Effector memory CD8-positive, alpha-beta T cell (primary cell): ENCODE results near the gene LEMD1.
"Not testable (repeated sequence)": the region's sequence is repeated elsewhere in the genome, so short reads cannot be mapped to it uniquely, and the experiment has no call there.

Experiments
- ATAC-seq: fragments of 150-1000 bp; cut with Tn5 transposase; replicated peaks from 2 replicates; pipeline ENCODE4 v1.10.0; 2021; ENCODE audit warnings: mild to moderate bottlenecking, moderate library complexity
- DNase-seq, 3 experiments: peaks; one replicate each; pipeline ENCODE4 v3.0.0; 2021
- H3K27ac Mint-ChIP-seq, 2 donors: one replicate each; pipeline ENCODE4 v1.8.0; 2022; ENCODE audit warnings: mild to moderate bottlenecking in 2 of 2, mixed read lengths in 2 of 2, moderate library complexity in 2 of 2
- H3K27me3 Mint-ChIP-seq, 2 donors: one replicate each; pipeline ENCODE4 v1.8.0; 2022; ENCODE audit warnings: mixed read lengths in 2 of 2
- H3K36me3 Mint-ChIP-seq: one replicate; pipeline ENCODE4 v1.8.0; 2022; ENCODE audit warnings: mild to moderate bottlenecking, moderate library complexity, mixed read lengths; ENCODE audit not compliant: insufficient read depth
- H3K4me1 Mint-ChIP-seq, 2 donors: one replicate each; pipeline ENCODE4 v1.8.0; 2022; ENCODE audit warnings: low read depth in 2 of 2, mixed read lengths in 2 of 2
- H3K4me3 Mint-ChIP-seq, 2 donors: one replicate each; pipeline ENCODE4 v1.8.0; 2022; ENCODE audit warnings: mild to moderate bottlenecking in 2 of 2, mixed read lengths in 2 of 2, moderate library complexity in 2 of 2
- H3K9me3 Mint-ChIP-seq, 2 donors: one replicate each; pipeline ENCODE4 v1.8.0; 2022; ENCODE audit warnings: mixed read lengths in 2 of 2

LEMD1 gene

DNA sequence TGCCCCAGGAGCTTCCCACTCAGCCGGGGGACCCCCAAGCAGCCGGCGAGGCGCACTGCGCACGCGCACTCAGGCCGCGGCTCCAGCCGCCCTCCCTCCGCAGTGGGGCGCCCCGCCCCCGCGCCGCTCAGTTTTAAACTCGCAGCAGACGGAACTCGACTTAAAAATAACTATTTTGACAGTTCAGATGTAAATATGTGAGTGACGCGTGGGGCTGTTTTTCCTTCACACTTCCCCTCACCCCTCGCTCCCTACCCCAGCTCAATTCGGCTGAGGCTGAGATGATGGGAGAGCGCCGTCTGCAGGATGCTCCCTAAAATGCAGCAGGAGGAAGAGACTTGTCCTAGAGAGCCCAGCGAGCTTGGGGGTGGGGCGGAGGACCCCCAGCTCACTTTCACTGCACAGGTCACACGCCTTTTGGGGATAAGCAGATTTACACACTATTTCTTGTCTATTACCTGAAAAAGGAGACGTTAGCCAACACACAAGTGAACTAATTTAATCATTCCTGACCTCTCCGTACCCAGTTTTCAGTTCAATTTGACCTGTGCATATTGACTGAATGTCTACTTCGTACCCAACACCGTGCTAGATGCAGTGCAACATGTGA is 8.9 kb upstream of the LEMD1 start:
- H3K27ac Mint-ChIP-seq: peak overlapping the region in 1 of 2 donors; percentile 72
- H3K27me3 Mint-ChIP-seq: peaks cover 10 to 21% of the 10 kb centered on the region in 2 donors
- H3K4me3 Mint-ChIP-seq: peak overlapping the region; percentile 79
- DNase-seq: peak; percentile 48 to 52 (median 50)
- ATAC-seq: peak; percentile 84
- no peaks in the 10 kb centered on the region for H3K9me3 Mint-ChIP-seq
- H3K36me3 Mint-ChIP-seq: no peaks in the 10 kb centered on the region
- peaks cover 7 to 12% of the 10 kb centered on the region in 2 donors for H3K4me1 Mint-ChIP-seq

GRCh38 chr1:205429762-205430695 is 8.2 kb upstream of the LEMD1 start:
- ATAC-seq (no peak), DNase-seq (no peak)
- H3K4me3 Mint-ChIP-seq: peak overlapping the region; percentile 79
- peak overlapping the region in 1 of 2 donors; percentile 72 for H3K27ac Mint-ChIP-seq
- no peaks in the 10 kb centered on the region for H3K36me3 Mint-ChIP-seq
- H3K9me3 Mint-ChIP-seq: no peaks in the 10 kb centered on the region
- peaks cover 7 to 12% of the 10 kb centered on the region in 2 donors for H3K4me1 Mint-ChIP-seq
- peaks cover 10 to 17% of the 10 kb centered on the region in 2 donors for H3K27me3 Mint-ChIP-seq

GRCh38 chr1:205424901-205425600 is 3.2 kb upstream of the LEMD1 start:
- Mint-ChIP-seq H3K27me3 (peaks cover 0 to 21% of the 10 kb centered on the region in 2 donors), H3K36me3 (no peaks in the 10 kb centered on the region), H3K4me1 (peaks cover 0 to 2% of the 10 kb centered on the region in 2 donors), H3K4me3 (no peak overlapping the region), H3K27ac (peak overlapping the region in 1 of 2 donors; percentile 46), H3K9me3 (no peaks in the 10 kb centered on the region)
- no peak for DNase-seq
- ATAC-seq: no peak

GRCh38 chr1:205423814-205424399 is 2.1 kb upstream of the LEMD1 start:
- Mint-ChIP-seq H3K27me3 (peaks cover 0 to 21% of the 10 kb centered on the region in 2 donors), H3K9me3 (no peaks in the 10 kb centered on the region), H3K4me1 (peaks cover 0 to 2% of the 10 kb centered on the region in 2 donors), H3K36me3 (no peaks in the 10 kb centered on the region), H3K27ac (no peak overlapping the region), H3K4me3 (no peak overlapping the region)
- no peak for ATAC-seq
- DNase-seq: no peak

GRCh38 chr1:205422993-205423642 is 1.3 kb upstream of the LEMD1 start:
- Mint-ChIP-seq H3K27ac (no peak overlapping the region), H3K4me3 (no peak overlapping the region), H3K36me3 (no peaks in the 10 kb centered on the region), H3K27me3 (peaks cover 0 to 21% of the 10 kb centered on the region in 2 donors), H3K9me3 (no peaks in the 10 kb centered on the region), H3K4me1 (peaks cover 0 to 2% of the 10 kb centered on the region in 2 donors)
- DNase-seq (no peak), ATAC-seq (no peak)

DNA sequence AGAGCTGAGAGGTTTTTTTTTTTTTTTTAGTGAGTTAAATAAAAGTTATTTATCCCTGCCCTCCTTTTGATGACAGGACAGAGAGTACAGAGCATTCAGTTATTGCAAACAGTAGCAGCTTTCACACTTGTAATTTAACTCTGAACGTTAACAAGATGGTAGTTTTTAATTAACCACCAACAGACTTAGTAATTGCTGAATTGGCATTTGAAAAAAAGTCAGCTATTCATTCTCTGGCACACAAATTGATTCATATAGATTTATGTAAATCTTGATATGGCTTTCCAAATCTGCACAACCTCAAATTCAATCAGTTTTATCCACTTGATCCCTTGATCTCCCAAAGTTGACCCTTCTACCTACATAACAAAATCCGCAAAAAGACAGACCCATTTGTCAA is 918 bp downstream of the LEMD1 start:
- peaks cover 0 to 21% of the 10 kb centered on the region in 2 donors for H3K27me3 Mint-ChIP-seq
- no peak overlapping the region for H3K27ac Mint-ChIP-seq
- DNase-seq (no peak), ATAC-seq (no peak)
- H3K36me3 Mint-ChIP-seq: no peaks in the 10 kb centered on the region
- H3K4me1 Mint-ChIP-seq: no peaks in the 10 kb centered on the region
- no peaks in the 10 kb centered on the region for H3K9me3 Mint-ChIP-seq
- H3K4me3 Mint-ChIP-seq: no peak overlapping the region

DNA sequence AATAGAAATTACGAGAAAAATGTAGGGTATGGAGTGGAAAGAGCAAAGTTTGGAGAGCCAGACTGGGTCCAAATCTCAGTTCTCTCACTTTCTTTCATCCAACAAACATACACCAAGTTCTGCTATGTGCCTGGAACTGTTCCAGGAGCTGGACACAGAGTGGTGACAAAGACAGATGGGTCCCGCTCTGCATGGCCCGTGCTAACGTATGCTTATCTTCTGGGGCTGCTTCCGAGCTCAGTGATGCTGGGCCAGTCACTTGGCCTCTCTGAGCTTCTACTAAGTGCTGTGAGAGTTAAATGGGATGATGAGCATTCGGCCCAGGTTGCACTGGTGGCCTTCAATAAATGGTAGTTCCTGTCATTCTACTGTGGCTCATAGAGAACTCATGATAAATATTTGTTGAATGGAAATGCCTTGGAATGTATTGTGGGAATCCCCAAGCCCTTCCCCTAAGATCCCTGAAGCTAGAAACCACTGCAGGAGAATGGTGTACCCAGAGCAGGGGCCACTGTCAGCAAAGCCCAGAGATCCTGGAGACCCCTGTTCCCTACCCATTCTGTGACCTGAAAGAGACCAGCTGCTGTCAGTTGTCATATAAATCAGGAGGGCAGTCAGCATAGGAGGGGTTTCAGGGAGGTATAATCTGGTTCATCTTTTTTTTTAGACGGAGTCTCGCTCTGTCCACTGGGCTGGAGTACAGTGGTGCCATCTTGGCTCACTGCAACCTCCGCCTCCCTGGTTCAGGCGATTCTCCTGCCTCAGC is 3.8 kb downstream of the LEMD1 start:
- Mint-ChIP-seq H3K27ac (no peak overlapping the region), H3K27me3 (peaks cover 0 to 8% of the 10 kb centered on the region in 2 donors), H3K4me1 (no peaks in the 10 kb centered on the region), H3K9me3 (no peaks in the 10 kb centered on the region), H3K36me3 (no peaks in the 10 kb centered on the region), H3K4me3 (no peak overlapping the region)
- ATAC-seq (no peak), DNase-seq (no peak)

- DNase-seq: no peak
- ATAC-seq: no peak
- no peak overlapping the region for H3K27ac Mint-ChIP-seq
Observed at GRCh38 chr1:205416322-205416721, 5.5 kb downstream of the LEMD1 start.

GRCh38 chr1:205410581-205411298 is 11.1 kb downstream of the LEMD1 start:
- no peaks in the 10 kb centered on the region for H3K36me3 Mint-ChIP-seq
- H3K4me1 Mint-ChIP-seq: peaks cover 5% of the 10 kb centered on the region in 2 donors
- H3K27ac Mint-ChIP-seq: no peak overlapping the region
- H3K9me3 Mint-ChIP-seq: no peaks in the 10 kb centered on the region
- no peak for DNase-seq
- no peak for ATAC-seq
- H3K27me3 Mint-ChIP-seq: peaks cover 0 to 11% of the 10 kb centered on the region in 2 donors
- no peak overlapping the region for H3K4me3 Mint-ChIP-seq

More at GRCh38 chr1:205416322-205416721, 5.5 kb downstream of the LEMD1 start:
- H3K4me3 Mint-ChIP-seq: no peak overlapping the region
- no peaks in the 10 kb centered on the region for H3K36me3 Mint-ChIP-seq
- H3K9me3 Mint-ChIP-seq: no peaks in the 10 kb centered on the region
- H3K27me3 Mint-ChIP-seq: no peaks in the 10 kb centered on the region
- no peaks in the 10 kb centered on the region for H3K4me1 Mint-ChIP-seq

GRCh38 chr1:205407970-205408369 is 13.9 kb downstream of the LEMD1 start:
- ATAC-seq (no peak), DNase-seq (no peak)
- peaks cover 0 to 18% of the 10 kb centered on the region in 2 donors for H3K27me3 Mint-ChIP-seq
- no peak overlapping the region for H3K4me3 Mint-ChIP-seq
- H3K4me1 Mint-ChIP-seq: peaks cover 5 to 7% of the 10 kb centered on the region in 2 donors
- no peaks in the 10 kb centered on the region for H3K9me3 Mint-ChIP-seq
- H3K27ac Mint-ChIP-seq: no peak overlapping the region
- H3K36me3 Mint-ChIP-seq: no peaks in the 10 kb centered on the region

DNA sequence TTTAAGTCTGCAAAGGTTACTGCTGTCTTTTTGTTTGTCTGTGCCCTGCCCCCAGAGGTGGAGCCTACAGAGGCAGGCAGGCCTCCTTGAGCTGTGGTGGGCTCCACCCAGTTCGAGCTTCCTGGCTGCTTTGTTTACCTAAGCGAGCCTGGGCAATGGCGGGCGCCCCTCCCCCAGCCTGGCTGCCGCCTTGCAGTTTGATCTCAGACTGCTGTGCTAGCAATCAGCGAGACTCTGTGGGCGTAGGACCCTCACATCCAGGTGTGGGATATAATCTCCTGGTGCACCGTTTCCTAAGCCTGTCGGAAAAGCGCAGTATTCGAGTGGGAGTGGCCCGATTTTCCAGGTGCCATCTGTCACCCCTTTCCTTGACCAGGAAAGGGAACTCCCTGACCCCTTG is 15.6 kb downstream of the LEMD1 start:
- DNase-seq: not testable (repeated sequence)

GRCh38 chr1:205404484-205404883 is 17.4 kb downstream of the LEMD1 start:
- ATAC-seq, H3K9me3 Mint-ChIP-seq, DNase-seq, H3K4me1 Mint-ChIP-seq, H3K27ac Mint-ChIP-seq, H3K27me3 Mint-ChIP-seq, H3K36me3 Mint-ChIP-seq, H3K4me3 Mint-ChIP-seq: not testable (repeated sequence)

More for the DNA sequence above, 15.6 kb downstream of the LEMD1 start:
- not testable (repeated sequence) for H3K36me3 Mint-ChIP-seq, H3K27ac Mint-ChIP-seq, ATAC-seq, H3K9me3 Mint-ChIP-seq, H3K4me1 Mint-ChIP-seq
- Mint-ChIP-seq H3K27me3 (peaks cover 0 to 18% of the 10 kb centered on the region in 2 donors), H3K4me3 (peak overlapping the region; percentile 38 to 56)
